Gastroesophageal sphincter (tissue), 4 donors: ENCODE data around the gene TPT1. TPM values are rescaled to one million over a fixed set of nuclear protein-coding genes. Genes with fewer than 3 reads are reported as not detected.

Source experiments
- ATAC-seq: fragments of 150-250 bp; one replicate; pipeline ENCODE4 v1.9.1; 2016; ENCODE audit warnings: mild to moderate bottlenecking, moderate library complexity
- H3K27ac ChIP-seq, 4 donors: fragments of 200-600 bp; sonication (generic) in 3 of 4; 1 replicate in 3 of 4; 2 replicates in 1 of 4; pipeline ENCODE4 v1.5.1; 2016 to 2019
- H3K27me3 ChIP-seq: fragments of 200-600 bp; sonication (generic); one replicate; pipeline ENCODE4 v1.5.1; 2019
- H3K36me3 ChIP-seq, 2 donors: fragments of 200-600 bp; sonication (generic); one replicate each; pipeline ENCODE4 v1.5.1; 2019; ENCODE audit warnings: control low read depth in 1 of 2
- H3K4me1 ChIP-seq, 3 donors: fragments of 200-600 bp; sonication (generic); 1 replicate in 2 of 3; 2 replicates in 1 of 3; pipeline ENCODE4 v1.5.1; 2016 to 2019; ENCODE audit warnings: control low read depth in 2 of 3
- H3K4me3 ChIP-seq, 2 donors: fragments of 200-600 bp; sonication (generic); one replicate each; pipeline ENCODE4 v1.5.1; 2019; ENCODE audit warnings: mild to moderate bottlenecking in 1 of 2, moderate library complexity in 1 of 2
- H3K9me3 ChIP-seq, 3 donors: fragments of 200-600 bp; sonication (generic); one replicate each; pipeline ENCODE4 v1.5.1; 2017 to 2019; ENCODE audit warnings: control low read depth in 2 of 3
- CTCF ChIP-seq, 4 experiments: fragments of 200-600 bp in 2 of 4; fragments of 450-650 bp in 2 of 4; sonication (generic) in 1 of 4; IDR thresholded peaks; one replicate each; pipeline ENCODE4 v1.5.1; 2017 to 2019; ENCODE audit warnings: antibody characterized with exemption in 4 of 4, mild to moderate bottlenecking in 2 of 4, moderate library complexity in 2 of 4
- EP300 ChIP-seq: sonication (generic); formaldehyde crosslinking; IDR thresholded peaks from one replicate; pipeline ENCODE4 v1.6.1; 2017; ENCODE audit warnings: antibody characterized with exemption, mild to moderate bottlenecking
- POLR2A ChIP-seq, 2 donors: fragments of 450-650 bp; IDR thresholded peaks; one replicate each; pipeline ENCODE4 v1.6.1; 2017; ENCODE audit warnings: antibody characterized with exemption in 2 of 2, mild to moderate bottlenecking in 2 of 2, moderate library complexity in 1 of 2
- POLR2AphosphoS5 ChIP-seq: sonication (generic); formaldehyde crosslinking; IDR thresholded peaks from one replicate; pipeline ENCODE4 v1.6.1; 2017; ENCODE audit warnings: antibody characterized with exemption
- WGBS, 2 donors: methylation state at CpG; one replicate each; pipeline ENCODE4 v1.1.5; 2018; ENCODE audit warnings: low coverage in 1 of 2; 5-methylcytosine and 5-hydroxymethylcytosine counted together
- total RNA-seq, 4 donors: library from RNA; depleted of rRNA; stranded (reverse); fragments of >200 nt; gene quantifications; one replicate each; pipeline ENCODE4 v1.1.0, GENCODE V29; 2016

Gene TPT1
- total RNA-seq, 4 donors from 2014 or later: 1,925 to 3,753 (median 2,929) TPM

DNA sequence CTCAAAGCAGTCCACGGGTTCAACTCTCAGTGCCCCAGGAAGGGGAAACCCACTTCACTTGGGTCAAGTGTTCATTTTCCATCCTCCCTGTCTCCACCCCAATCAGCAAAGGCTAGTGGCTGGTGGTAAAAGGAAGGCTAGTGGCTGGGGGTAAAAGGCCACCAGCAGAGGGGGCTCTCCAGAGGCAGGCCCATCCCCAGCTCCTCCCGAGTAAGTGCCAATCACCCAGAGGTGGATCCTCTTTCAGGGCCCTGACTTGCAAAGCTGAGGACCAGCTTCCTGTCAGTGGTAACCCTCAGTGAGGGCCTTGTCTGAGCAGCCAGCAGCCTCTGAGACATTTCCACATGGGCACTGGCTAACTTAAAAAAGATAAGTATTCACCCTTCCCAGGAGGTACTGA lies 22.0 kb upstream of the TPT1 start:
- Histone ChIP-seq H3K4me3 (no peak overlapping the region), H3K36me3 (peaks cover 0 to 75% of the 10 kb centered on the region in 2 donors)
- TF ChIP-seq CTCF (IDR thresholded peaks at IDR 0.05) (no peak), POLR2AphosphoS5 (no peak), EP300 (no peak), POLR2A (IDR thresholded peaks at IDR 0.05) (no peak)

GRCh38 chr13:45361596-45362206 lies 20.7 kb upstream of the TPT1 start:
- Histone ChIP-seq H3K4me1 (no peaks in the 10 kb centered on the region), H3K9me3 (no peaks in the 10 kb centered on the region), H3K27ac (no peak overlapping the region), H3K27me3 (no peaks in the 10 kb centered on the region), H3K4me3 (no peak overlapping the region), H3K36me3 (peaks cover 0 to 87% of the 10 kb centered on the region in 2 donors)
- WGBS, 2 donors: 87 to 92% methylated on average over 10 to 14 of the region's 14 CpGs
- TF ChIP-seq CTCF (IDR thresholded peaks at IDR 0.05): no peak
- no peak for TF ChIP-seq POLR2AphosphoS5
- no peak for TF ChIP-seq POLR2A (IDR thresholded peaks at IDR 0.05)
- no peak for TF ChIP-seq EP300
- no peak for ATAC-seq

More for the DNA sequence above, 22.0 kb upstream of the TPT1 start:
- Histone ChIP-seq H3K27me3 (no peaks in the 10 kb centered on the region), H3K27ac (no peak overlapping the region), H3K9me3 (no peaks in the 10 kb centered on the region), H3K4me1 (peaks cover 0 to 8% (median 0%) of the 10 kb centered on the region in 3 donors)
- ATAC-seq: no peak
- 60% methylated on average over 1 of the region's 2 CpGs; no CpG with 5 or more reads in 1 of the 2 donors for WGBS, 2 donors

GRCh38 chr13:45356966-45357672 lies 16.1 kb upstream of the TPT1 start:
- TF ChIP-seq POLR2A (IDR thresholded peaks at IDR 0.05) (no peak), POLR2AphosphoS5 (no peak), CTCF (IDR thresholded peaks at IDR 0.05) (no peak), EP300 (no peak)

GRCh38 chr13:45353895-45354294 lies 12.9 kb upstream of the TPT1 start:
- Histone ChIP-seq H3K36me3 (peaks cover 0 to 98% of the 10 kb centered on the region in 2 donors), H3K4me1 (peaks cover 0 to 4% (median 0%) of the 10 kb centered on the region in 3 donors)
- WGBS, 2 donors: 90 to 100% methylated on average over 1 of the region's 1 CpG

More at GRCh38 chr13:45356966-45357672, 16.1 kb upstream of the TPT1 start:
- Histone ChIP-seq H3K4me3 (no peak overlapping the region), H3K27ac (no peak overlapping the region), H3K4me1 (no peaks in the 10 kb centered on the region), H3K36me3 (peaks cover 0 to 96% of the 10 kb centered on the region in 2 donors), H3K27me3 (no peaks in the 10 kb centered on the region), H3K9me3 (no peaks in the 10 kb centered on the region)
- 73 to 75% methylated on average over 3 to 7 of the region's 7 CpGs for WGBS, 2 donors
- ATAC-seq: no peak

More at GRCh38 chr13:45353895-45354294, 12.9 kb upstream of the TPT1 start:
- ATAC-seq: no peak
- Histone ChIP-seq H3K27ac (no peak overlapping the region), H3K9me3 (no peaks in the 10 kb centered on the region), H3K27me3 (no peaks in the 10 kb centered on the region), H3K4me3 (no peak overlapping the region)
- TF ChIP-seq POLR2A (IDR thresholded peaks at IDR 0.05): no peak
- no peak for TF ChIP-seq EP300
- TF ChIP-seq CTCF (IDR thresholded peaks at IDR 0.05): no peak
- TF ChIP-seq POLR2AphosphoS5: no peak
